Activated CD8-positive, alpha-beta T cell treated with anti-CD3 and anti-CD28 coated beads, Interleukin-2, amount 10 ng/mL, durations not matched to agents 7 days and 5 days (primary cell): ENCODE data around the gene VAV2. TPM values are rescaled to one million over a fixed set of nuclear protein-coding genes. Genes with fewer than 3 reads are reported as not detected.
"Not testable (repeated sequence)": the region's sequence is repeated elsewhere in the genome, so short reads cannot be mapped to it uniquely, and the experiment has no call there.

ENCODE experiments used
- ATAC-seq: fragments of 150-1000 bp; cut with Tn5 transposase; one replicate; pipeline ENCODE4 v1.10.0; 2021; ENCODE audit warnings: moderate library complexity
- CTCF ChIA-PET: fragments of 350-600 bp; sonication (Branson Sonifier 250); formaldehyde crosslinking; loops from one replicate; lab custom pipeline; 2021; ENCODE audit warnings: antibody characterized with exemption; lab: Charles Lee
- POLR2A ChIA-PET: fragments of 350-600 bp; sonication (Branson Sonifier 250); formaldehyde crosslinking; loops from one replicate; lab custom pipeline; 2021; ENCODE audit warnings: antibody characterized with exemption; lab: Charles Lee
- DNase-seq: peaks from one replicate; pipeline ENCODE4 v3.0.0-alpha.2; 2020
- H3K27ac Mint-ChIP-seq: one replicate; pipeline ENCODE4 v1.8.0; 2021; ENCODE audit warnings: mild to moderate bottlenecking, mixed read lengths
- H3K27me3 Mint-ChIP-seq: one replicate; pipeline ENCODE4 v1.8.0; 2021; ENCODE audit warnings: low read depth, mixed read lengths
- H3K36me3 Mint-ChIP-seq: one replicate; pipeline ENCODE4 v1.8.0; 2021; ENCODE audit warnings: low read depth, mixed read lengths
- H3K4me1 Mint-ChIP-seq: one replicate; pipeline ENCODE4 v1.8.0; 2021; ENCODE audit warnings: low read depth, mixed read lengths
- H3K4me3 Mint-ChIP-seq: one replicate; pipeline ENCODE4 v1.8.0; 2021; ENCODE audit warnings: mild to moderate bottlenecking, mixed read lengths
- H3K9me3 Mint-ChIP-seq: one replicate; pipeline ENCODE4 v1.8.0; 2022; ENCODE audit warnings: mixed read lengths; ENCODE audit not compliant: insufficient read depth
- total RNA-seq, 2 experiments: library from RNA; stranded (reverse); gene quantifications; one replicate each; pipeline ENCODE4 v1.2.3, GENCODE V29; 2021

VAV2 gene
- total RNA-seq, 2 experiments from 2014 or later, result 10.1 to 10.3 TPM

- no peaks in the 10 kb centered on the region for H3K27me3 Mint-ChIP-seq
- CTCF ChIA-PET, result no interaction called here
- ATAC-seq, result no peak
Observed at GRCh38 chr9:133929599-133929998, 62.5 kb downstream of the VAV2 start.

DNA sequence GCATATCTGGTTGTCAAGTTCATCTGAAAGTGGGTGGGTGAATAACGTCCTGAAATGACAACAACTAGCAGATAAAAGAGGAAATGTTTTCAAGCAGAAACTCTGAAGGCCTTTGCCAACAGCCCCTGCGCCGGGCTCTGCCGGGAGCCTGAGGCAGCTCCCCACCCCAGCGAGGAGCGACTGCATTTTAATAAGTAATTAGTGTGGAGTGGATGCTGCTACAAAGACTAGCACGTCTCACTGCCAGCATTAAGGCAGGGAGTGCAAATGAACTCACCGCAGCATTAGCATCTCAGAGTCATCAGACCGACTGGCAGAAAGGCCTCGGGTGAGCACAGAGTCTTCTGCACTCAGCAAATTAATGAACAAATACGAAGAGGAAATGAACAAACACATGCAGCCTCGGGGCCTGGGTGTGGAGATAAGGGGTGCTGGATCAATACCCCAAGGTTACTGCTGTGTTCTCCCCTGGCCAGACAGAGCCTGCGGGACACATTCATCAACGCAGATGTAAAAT, 63.8 kb downstream of the VAV2 start:
- POLR2A ChIA-PET, result no interaction called here

More at GRCh38 chr9:133929599-133929998, 62.5 kb downstream of the VAV2 start:
- Mint-ChIP-seq H3K4me3 (no peak overlapping the region), H3K4me1 (no peaks in the 10 kb centered on the region), H3K27ac (no peak overlapping the region), H3K9me3 (no peaks in the 10 kb centered on the region), H3K36me3 (no peaks in the 10 kb centered on the region)
- POLR2A ChIA-PET, result no interaction called here
- DNase-seq, result no peak

GRCh38 chr9:133927041-133927440, 65.1 kb downstream of the VAV2 start:
- H3K27ac Mint-ChIP-seq, result no peak overlapping the region
- CTCF ChIA-PET, result no interaction called here
- ATAC-seq, result no peak

More for the DNA sequence above, 63.8 kb downstream of the VAV2 start:
- no peak for ATAC-seq
- DNase-seq, result no peak
- Mint-ChIP-seq H3K4me1 (no peaks in the 10 kb centered on the region), H3K4me3 (no peak overlapping the region), H3K9me3 (no peaks in the 10 kb centered on the region), H3K27ac (no peak overlapping the region), H3K27me3 (no peaks in the 10 kb centered on the region), H3K36me3 (no peaks in the 10 kb centered on the region)
- CTCF ChIA-PET, result no interaction called here

DNA sequence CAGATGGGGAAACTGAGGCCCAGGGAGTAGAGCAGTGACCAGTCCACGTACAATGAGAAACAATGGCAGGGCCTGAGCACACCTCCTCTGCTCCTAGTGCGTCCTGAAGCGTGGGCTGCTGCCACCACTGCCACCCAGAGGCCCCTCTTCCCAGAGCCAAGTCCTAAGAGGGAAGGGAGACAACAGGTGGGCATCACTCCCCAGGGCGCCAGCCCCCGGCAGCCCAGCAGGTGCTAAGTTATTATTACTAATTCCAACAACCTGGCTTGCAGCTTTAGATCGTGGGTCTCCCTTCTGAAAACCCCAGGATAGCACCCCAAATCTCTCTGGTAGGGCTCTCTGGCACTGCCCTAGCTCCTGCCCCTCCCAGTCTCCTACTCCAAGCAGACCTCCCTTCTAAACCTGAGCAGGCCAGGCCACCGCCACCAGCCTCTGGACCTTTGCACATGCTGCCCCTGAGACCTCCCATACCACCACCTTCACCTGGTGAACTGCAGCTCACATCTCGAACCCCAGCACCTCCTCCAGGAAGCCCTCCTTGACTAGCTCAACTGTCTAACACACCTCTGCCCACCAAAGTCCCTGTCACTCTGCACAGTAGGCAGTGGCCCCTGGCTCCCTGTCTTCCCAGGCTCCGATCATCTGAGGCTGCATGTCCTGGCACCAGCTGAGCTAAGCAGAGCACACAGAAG, 65.8 kb downstream of the VAV2 start:
- Mint-ChIP-seq H3K36me3 (no peaks in the 10 kb centered on the region), H3K9me3 (no peaks in the 10 kb centered on the region), H3K27ac (no peak overlapping the region), H3K27me3 (no peaks in the 10 kb centered on the region), H3K4me3 (no peak overlapping the region), H3K4me1 (no peaks in the 10 kb centered on the region)
- CTCF ChIA-PET, result no interaction called here
- no peak for ATAC-seq
- POLR2A ChIA-PET, result no interaction called here
- DNase-seq, result no peak

More at GRCh38 chr9:133927041-133927440, 65.1 kb downstream of the VAV2 start:
- no peak overlapping the region for H3K4me3 Mint-ChIP-seq
- POLR2A ChIA-PET, result no interaction called here
- H3K27me3 Mint-ChIP-seq, result no peaks in the 10 kb centered on the region
- H3K36me3 Mint-ChIP-seq, result no peaks in the 10 kb centered on the region
- no peak for DNase-seq
- H3K9me3 Mint-ChIP-seq, result no peaks in the 10 kb centered on the region
- no peaks in the 10 kb centered on the region for H3K4me1 Mint-ChIP-seq

- no peak for DNase-seq
- no peak overlapping the region for H3K4me3 Mint-ChIP-seq
- H3K9me3 Mint-ChIP-seq, result no peaks in the 10 kb centered on the region
- no peaks in the 10 kb centered on the region for H3K4me1 Mint-ChIP-seq
- ATAC-seq, result no peak
- no peaks in the 10 kb centered on the region for H3K36me3 Mint-ChIP-seq
- CTCF ChIA-PET, result no interaction called here
- no peaks in the 10 kb centered on the region for H3K27me3 Mint-ChIP-seq
- POLR2A ChIA-PET, result interaction anchor here (0.7 kb wide), 1 partner anchor 442 kb away, joined by 3 read pairs; no protein-coding TSS in a partner anchor
- H3K27ac Mint-ChIP-seq, result no peak overlapping the region
Observed at GRCh38 chr9:133924453-133924852, 67.7 kb downstream of the VAV2 start.

DNA sequence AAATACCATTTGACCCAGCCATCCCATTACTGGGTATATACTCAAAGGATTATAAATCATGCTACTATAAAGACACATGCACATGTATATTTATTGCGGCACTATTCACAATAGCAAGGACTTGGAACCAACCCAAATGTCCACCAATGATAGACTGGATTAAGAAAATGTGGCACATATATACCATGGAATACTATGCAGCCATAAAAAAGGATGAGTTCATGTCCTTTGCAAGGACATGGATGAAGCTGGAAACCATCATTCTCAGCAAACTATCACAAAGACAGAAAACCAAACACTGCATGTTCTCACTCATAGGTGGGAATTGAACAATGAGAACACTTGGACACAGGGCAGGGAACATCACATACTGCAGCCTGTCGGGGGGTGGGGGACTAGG, 68.5 kb downstream of the VAV2 start:
- H3K36me3 Mint-ChIP-seq, H3K4me1 Mint-ChIP-seq, H3K27me3 Mint-ChIP-seq, H3K9me3 Mint-ChIP-seq, DNase-seq, H3K27ac Mint-ChIP-seq, POLR2A ChIA-PET, ATAC-seq, CTCF ChIA-PET, H3K4me3 Mint-ChIP-seq: not testable (repeated sequence)

DNA sequence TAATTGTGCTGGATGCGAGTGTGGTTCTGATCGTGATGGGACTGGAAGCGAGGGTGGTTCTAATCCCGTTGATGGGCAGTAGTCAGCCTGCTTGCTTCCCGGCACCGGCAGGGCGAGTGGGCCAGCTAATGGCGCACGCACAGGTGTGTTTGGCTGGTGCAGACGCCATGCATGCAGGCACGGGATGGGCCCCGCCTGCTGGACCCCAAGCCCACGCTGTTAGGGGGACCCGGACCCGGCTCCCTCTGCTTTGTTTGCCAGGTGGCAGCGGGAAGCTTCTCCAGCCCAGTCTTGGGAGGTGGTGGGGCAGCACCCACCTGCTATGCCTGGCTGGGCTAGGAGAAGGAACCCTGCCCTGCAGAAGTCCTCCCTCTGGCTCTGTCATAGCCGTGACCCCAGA, 70.3 kb downstream of the VAV2 start:
- ChIA-PET POLR2A (no interaction called here), CTCF (no interaction called here)
- H3K27ac Mint-ChIP-seq, result no peak overlapping the region
- H3K9me3 Mint-ChIP-seq, result no peaks in the 10 kb centered on the region
- no peaks in the 10 kb centered on the region for H3K36me3 Mint-ChIP-seq
- DNase-seq (no peak), ATAC-seq (no peak)
- H3K27me3 Mint-ChIP-seq, result peaks cover 3% of the 10 kb centered on the region
- H3K4me3 Mint-ChIP-seq, result no peak overlapping the region
- H3K4me1 Mint-ChIP-seq, result no peaks in the 10 kb centered on the region

GRCh38 chr9:133920471-133920870, 71.7 kb downstream of the VAV2 start:
- Mint-ChIP-seq H3K4me3 (no peak overlapping the region), H3K27ac (no peak overlapping the region), H3K27me3 (peaks cover 3% of the 10 kb centered on the region), H3K36me3 (no peaks in the 10 kb centered on the region), H3K9me3 (no peaks in the 10 kb centered on the region), H3K4me1 (no peaks in the 10 kb centered on the region)
- ChIA-PET POLR2A (no interaction called here), CTCF (no interaction called here)
- DNase-seq (no peak), ATAC-seq (no peak)

DNA sequence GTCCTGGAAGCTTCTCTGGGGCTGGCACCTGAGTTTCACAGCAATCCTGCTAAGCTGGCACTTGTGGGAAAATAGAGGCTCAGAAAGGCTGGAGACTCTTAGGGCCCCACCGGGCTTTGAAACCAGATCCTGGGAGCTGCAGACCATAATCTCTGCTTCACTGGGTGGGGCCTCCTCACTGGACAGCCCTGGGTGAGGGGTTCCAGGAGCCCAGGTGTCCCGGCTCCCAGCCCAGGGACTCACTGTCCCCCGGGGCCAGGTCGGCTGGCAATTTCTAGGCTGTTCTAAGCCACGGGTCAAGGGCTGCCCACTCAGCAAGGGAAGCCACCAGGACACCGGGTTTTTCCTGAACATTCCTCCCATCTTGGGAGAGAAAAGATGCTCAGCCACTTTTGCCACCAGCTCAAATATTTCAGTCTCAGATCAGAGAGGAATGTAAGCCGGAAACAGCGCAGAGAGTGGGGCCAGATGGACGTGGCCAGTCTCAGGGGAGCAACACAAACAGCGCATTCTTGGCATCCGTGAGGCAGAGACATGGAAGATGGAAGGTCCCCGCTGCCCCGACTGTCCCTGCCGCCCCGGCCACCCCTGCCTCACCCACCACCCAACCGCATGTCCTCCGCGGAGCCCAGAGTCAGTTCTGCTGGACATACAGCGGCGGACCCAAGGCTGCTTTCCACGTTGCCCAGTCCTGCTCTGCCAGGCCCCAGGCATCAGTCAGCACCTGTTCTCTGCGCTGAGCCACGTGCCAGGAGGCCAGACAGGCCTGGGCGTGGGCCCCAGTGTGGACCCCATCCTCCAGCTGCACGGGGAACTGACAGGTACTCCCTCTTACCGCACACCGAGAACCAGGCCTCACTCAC, 72.6 kb downstream of the VAV2 start:
- H3K27me3 Mint-ChIP-seq, result peaks cover 3% of the 10 kb centered on the region
- no peak overlapping the region for H3K4me3 Mint-ChIP-seq
- DNase-seq (no peak), ATAC-seq (no peak)
- no peaks in the 10 kb centered on the region for H3K9me3 Mint-ChIP-seq
- ChIA-PET POLR2A (no interaction called here), CTCF (no interaction called here)
- H3K36me3 Mint-ChIP-seq, result no peaks in the 10 kb centered on the region
- no peaks in the 10 kb centered on the region for H3K4me1 Mint-ChIP-seq
- no peak overlapping the region for H3K27ac Mint-ChIP-seq

GRCh38 chr9:133918111-133918813, 73.9 kb downstream of the VAV2 start:
- no peak for ATAC-seq
- no peak overlapping the region for H3K27ac Mint-ChIP-seq
- no peak overlapping the region for H3K4me3 Mint-ChIP-seq
- POLR2A ChIA-PET, result no interaction called here
- CTCF ChIA-PET, result no interaction called here
- no peaks in the 10 kb centered on the region for H3K9me3 Mint-ChIP-seq
- H3K4me1 Mint-ChIP-seq, result no peaks in the 10 kb centered on the region
- no peaks in the 10 kb centered on the region for H3K36me3 Mint-ChIP-seq
- no peak for DNase-seq
- H3K27me3 Mint-ChIP-seq, result peaks cover 3% of the 10 kb centered on the region

DNA sequence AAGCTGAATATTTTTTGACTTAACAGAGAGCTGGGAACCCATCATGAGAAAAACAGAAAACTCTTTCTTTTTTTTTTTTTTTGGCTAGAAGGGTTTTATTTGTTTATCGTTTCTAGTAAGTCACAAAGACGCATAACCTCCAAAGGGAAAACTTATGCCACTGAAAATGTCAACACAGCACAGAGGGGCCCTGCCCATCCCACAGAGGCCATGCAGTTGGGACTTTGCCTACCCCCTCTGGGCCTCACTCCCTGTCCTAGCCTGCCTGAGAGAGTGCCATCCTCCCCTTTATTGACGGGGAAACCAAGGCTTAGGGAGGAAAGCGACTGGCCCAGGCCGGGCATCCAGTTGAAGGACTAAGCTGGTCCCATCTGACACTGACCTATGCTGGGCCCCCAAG, 74.7 kb downstream of the VAV2 start:
- H3K27ac Mint-ChIP-seq, result no peak overlapping the region
- ChIA-PET CTCF (no interaction called here), POLR2A (no interaction called here)
- ATAC-seq, result no peak
- H3K4me1 Mint-ChIP-seq, result no peaks in the 10 kb centered on the region
- no peak for DNase-seq
- H3K9me3 Mint-ChIP-seq, result no peaks in the 10 kb centered on the region
- no peaks in the 10 kb centered on the region for H3K36me3 Mint-ChIP-seq
- H3K4me3 Mint-ChIP-seq, result no peak overlapping the region
- peaks cover 3% of the 10 kb centered on the region for H3K27me3 Mint-ChIP-seq

DNA sequence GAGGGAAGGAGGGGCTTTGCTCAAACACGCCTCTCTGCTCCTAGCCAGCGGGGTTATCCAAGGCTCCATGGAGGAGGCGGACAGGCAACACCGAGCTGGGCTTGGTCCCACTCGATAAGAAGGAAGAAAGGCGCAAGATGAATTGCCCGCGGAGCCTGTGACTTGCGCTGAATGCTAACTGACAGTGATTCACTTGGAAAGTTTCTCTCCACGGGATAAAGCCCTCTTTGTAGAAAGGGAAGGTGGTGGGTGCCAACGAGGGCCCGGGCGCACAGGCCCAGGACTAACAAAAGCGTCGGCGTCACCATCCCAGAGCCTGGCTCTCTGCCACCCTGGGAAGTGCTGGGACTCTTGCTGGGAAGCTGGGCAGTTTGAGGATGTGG, 76.0 kb downstream of the VAV2 start:
- Mint-ChIP-seq H3K4me1 (no peaks in the 10 kb centered on the region), H3K27me3 (peaks cover 3% of the 10 kb centered on the region), H3K4me3 (no peak overlapping the region), H3K9me3 (no peaks in the 10 kb centered on the region), H3K36me3 (no peaks in the 10 kb centered on the region), H3K27ac (no peak overlapping the region)
- ChIA-PET CTCF (no interaction called here), POLR2A (no interaction called here)
- no peak for ATAC-seq
- DNase-seq, result no peak
